ENCODE measurements around the gene RIPOR1.
"Not testable (repeated sequence)": the region's sequence is repeated elsewhere in the genome, so short reads cannot be mapped to it uniquely, and the experiment has no call there.

Gene RIPOR1

GRCh38 chr16:67486805-67487204, 41.8 kb upstream of the RIPOR1 start:
- DNase-seq (ENCODE audit: extremely low read depth, low read depth), result no peak
- TF ChIP-seq CTCF (IDR thresholded peaks at IDR 0.05; ENCODE audit: low read depth, low read length), result no peak

DNA sequence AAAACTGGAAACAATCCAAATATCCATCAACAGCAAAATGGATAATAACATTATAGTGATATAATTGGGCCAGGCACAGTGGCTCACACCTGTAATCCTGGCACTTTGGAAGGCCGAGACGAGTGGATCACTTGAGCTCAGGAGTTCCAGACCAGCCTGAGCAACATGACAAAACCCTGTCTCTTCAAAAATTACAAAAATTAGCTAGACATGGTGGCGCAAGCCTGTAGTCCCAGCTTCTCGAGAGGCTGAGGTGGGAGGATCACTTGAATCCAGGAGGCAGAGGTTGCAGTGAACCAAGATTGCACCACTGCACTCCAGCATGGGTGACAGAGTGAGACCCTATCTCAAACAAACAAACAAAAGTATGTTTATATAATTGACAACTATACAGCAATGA, 41.1 kb upstream of the RIPOR1 start:
- DNase-seq (ENCODE audit: extremely low read depth, low read depth), result not testable (repeated sequence)

GRCh38 chr16:67489401-67490083, 39.1 kb upstream of the RIPOR1 start:
- no peak for DNase-seq (ENCODE audit: extremely low read depth, low read depth)
- no peak for TF ChIP-seq CTCF (IDR thresholded peaks at IDR 0.05; ENCODE audit: low read depth, low read length)

GRCh38 chr16:67490335-67491096, 38.1 kb upstream of the RIPOR1 start:
- no peak for TF ChIP-seq CTCF (IDR thresholded peaks at IDR 0.05; ENCODE audit: low read depth, low read length)
- DNase-seq (ENCODE audit: extremely low read depth, low read depth), result no peak

GRCh38 chr16:67499106-67499505, 29.5 kb upstream of the RIPOR1 start:
- no peak for DNase-seq (ENCODE audit: extremely low read depth, low read depth)
- no peak for TF ChIP-seq CTCF (IDR thresholded peaks at IDR 0.05; ENCODE audit: low read depth, low read length)

GRCh38 chr16:67504031-67505021, 24.3 kb upstream of the RIPOR1 start:
- TF ChIP-seq CTCF (IDR thresholded peaks at IDR 0.05; ENCODE audit: low read depth, low read length), result no peak
- no peak for DNase-seq (ENCODE audit: extremely low read depth, low read depth)

DNA sequence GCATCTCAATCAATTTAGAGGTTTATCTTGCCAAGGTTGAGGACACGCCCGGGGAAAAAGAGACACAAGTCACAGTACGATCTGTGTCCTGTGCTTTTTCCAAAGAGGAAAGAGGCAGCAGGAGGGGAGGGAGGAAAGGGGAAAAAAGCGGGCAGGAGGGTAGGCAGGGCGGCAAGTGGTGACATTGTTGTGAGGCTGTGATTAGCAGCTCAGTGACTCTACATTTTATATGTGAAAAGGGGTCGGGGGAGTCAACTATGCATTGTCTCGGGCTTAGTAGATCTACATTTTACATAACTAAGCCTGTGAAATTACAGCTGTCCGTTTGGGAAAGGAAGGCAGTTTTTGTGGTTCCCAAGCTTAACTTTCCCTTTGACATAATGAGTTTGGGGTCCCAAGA, 22.2 kb upstream of the RIPOR1 start:
- no peak for DNase-seq (ENCODE audit: extremely low read depth, low read depth)
- no peak for TF ChIP-seq CTCF (IDR thresholded peaks at IDR 0.05; ENCODE audit: low read depth, low read length)

All from AG09319 (cell line).